SIG-M5 treated with dmso at 0.1 percent for 504 hours (cell line): ENCODE data around the gene LMO3.
A peak's percentile ranks its signal among the peaks of the same experiment; 100 is the strongest.
"Not testable (repeated sequence)": the region's sequence is repeated elsewhere in the genome, so short reads cannot be mapped to it uniquely, and the experiment has no call there.

Experiments
- DNase-seq: peaks from one replicate; lab custom pipeline; 2025; ENCODE audit not compliant: unreplicated experiment; lab: John Stamatoyannopoulos, UW

Gene LMO3

GRCh38 chr12:16553457-16553856 is 52.5 kb downstream of the LMO3 start:
- no peak for DNase-seq

GRCh38 chr12:16552301-16552700 is 53.7 kb downstream of the LMO3 start:
- DNase-seq, result no peak

GRCh38 chr12:16545836-16546235 is 60.1 kb downstream of the LMO3 start:
- DNase-seq, result no peak

- DNase-seq, result no peak
Measured at GRCh38 chr12:16542586-16542985, 63.4 kb downstream of the LMO3 start.

GRCh38 chr12:16537652-16538051 is 68.3 kb downstream of the LMO3 start:
- not testable (repeated sequence) for DNase-seq

- no peak for DNase-seq
Measured at GRCh38 chr12:16531621-16532020, 74.3 kb downstream of the LMO3 start.

- no peak for DNase-seq
Measured at GRCh38 chr12:16530268-16530850, 75.6 kb downstream of the LMO3 start.

GRCh38 chr12:16526693-16527092 is 79.3 kb downstream of the LMO3 start:
- DNase-seq, result no peak

- DNase-seq, result peak; percentile 5
Measured at GRCh38 chr12:16524378-16524777, 81.6 kb downstream of the LMO3 start.

- no peak for DNase-seq
Measured at GRCh38 chr12:16523951-16524331, 82.0 kb downstream of the LMO3 start.

- no peak for DNase-seq
Measured at GRCh38 chr12:16523284-16523950, 82.5 kb downstream of the LMO3 start.

GRCh38 chr12:16520328-16520727 is 85.6 kb downstream of the LMO3 start:
- DNase-seq, result no peak

GRCh38 chr12:16515666-16516065 is 90.3 kb downstream of the LMO3 start:
- no peak for DNase-seq

GRCh38 chr12:16513231-16513630 is 92.7 kb downstream of the LMO3 start:
- DNase-seq, result no peak

- no peak for DNase-seq
Measured at GRCh38 chr12:16509411-16509810, 96.6 kb downstream of the LMO3 start.

GRCh38 chr12:16506394-16506793 is 99.6 kb downstream of the LMO3 start:
- DNase-seq, result no peak

- DNase-seq, result no peak
Measured at GRCh38 chr12:16504200-16504599, 101.8 kb downstream of the LMO3 start.

- DNase-seq, result no peak
Measured at GRCh38 chr12:16499611-16500010, 106.4 kb downstream of the LMO3 start.
